HepG2 (cell line): ENCODE measurements around the gene EVA1A. TPM values are rescaled to one million over a fixed set of nuclear protein-coding genes. Genes with fewer than 3 reads are reported as not detected.

Experiments used
- AKNA ChIP-seq: sonication (generic); formaldehyde crosslinking; IDR thresholded peaks from 2 replicates; pipeline ENCODE4 v1.4.0; 2020; ENCODE audit warnings: missing genetic modification reagents, borderline replicate concordance
- BRD4 ChIP-seq: sonication (generic); formaldehyde crosslinking; IDR thresholded peaks from 2 replicates; pipeline ENCODE4 v1.4.0; 2020; ENCODE audit warnings: missing genetic modification reagents
- CEBPZ ChIP-seq: IDR thresholded peaks from 2 replicates; pipeline ENCODE4 v1.6.1; 2012; ENCODE audit warnings: low read length, improper control_type of control experiment
- CHD4 ChIP-seq: fragments of 200-600 bp; sonication (generic); IDR thresholded peaks from 2 replicates; pipeline ENCODE4 v1.7.0; 2017; ENCODE audit warnings: mild to moderate bottlenecking, low read length, borderline replicate concordance
- HNF1A ChIP-seq, 2 experiments: sonication (generic) in 1 of 2; formaldehyde crosslinking in 1 of 2; IDR thresholded peaks; 2 replicates each; pipeline versions ENCODE4 v1.4.0 to v1.6.1; 2016 to 2020; ENCODE audit warnings: borderline replicate concordance in 1 of 2, low read depth in 1 of 2, mild to moderate bottlenecking in 1 of 2, missing genetic modification reagents in 1 of 2
- MED13 ChIP-seq: sonication (generic); formaldehyde crosslinking; IDR thresholded peaks from 2 replicates; pipeline ENCODE4 v1.5.0; 2020; ENCODE audit warnings: missing genetic modification reagents
- RARA ChIP-seq: IDR thresholded peaks from 2 replicates; pipeline ENCODE4 v1.6.1; 2016; ENCODE audit warnings: missing genetic modification reagents, missing compliant biosample characterization
- TRIM22 ChIP-seq: fragments of 450-650 bp; IDR thresholded peaks from 2 replicates; pipeline ENCODE4 v1.6.1; 2017
- ZMYM3 ChIP-seq: sonication (generic); formaldehyde crosslinking; IDR thresholded peaks from 2 replicates; pipeline ENCODE4 v1.5.1; 2020; ENCODE audit warnings: mild to moderate bottlenecking, missing genetic modification reagents
- ZNF672 ChIP-seq: sonication (generic); formaldehyde crosslinking; IDR thresholded peaks from 2 replicates; pipeline ENCODE4 v1.8.1; 2022; ENCODE audit warnings: missing genetic modification reagents
- ZNF768 ChIP-seq: sonication (generic); formaldehyde crosslinking; IDR thresholded peaks from 2 replicates; pipeline ENCODE4 v1.4.0; 2020; ENCODE audit warnings: missing genetic modification reagents
- ZNF772 ChIP-seq: sonication (generic); formaldehyde crosslinking; IDR thresholded peaks from 2 replicates; pipeline ENCODE4 v1.5.0; 2020; ENCODE audit warnings: mild to moderate bottlenecking, missing genetic modification reagents
- ZNF841 ChIP-seq: sonication (generic); formaldehyde crosslinking; IDR thresholded peaks from 2 replicates; pipeline ENCODE4 v1.8.1; 2023; ENCODE audit warnings: missing genetic modification reagents, borderline replicate concordance
- ZNF878 ChIP-seq: sonication (generic); formaldehyde crosslinking; IDR thresholded peaks from 2 replicates; pipeline ENCODE4 v1.8.1; 2023; ENCODE audit warnings: mild to moderate bottlenecking, missing genetic modification reagents, moderate library complexity
- polyA plus RNA-seq, 8 experiments: library from polyadenylated mRNA; depleted of rRNA in 3 of 8; stranded (reverse) in 7 of 8; unstranded in 1 of 8; fragments of >200 nt; fragmentation: Illumina TruSeq in 4 of 8; extraction: Trizol in 4 of 8; gene quantifications; 2 replicates each; pipeline versions ENCODE4 v1.2.1 to v1.2.3, GENCODE V29; 2011 to 2016; ENCODE audit warnings: low read depth in 4 of 8, missing spikeins in 1 of 8, mixed read lengths in 1 of 8; ENCODE audit not compliant: insufficient read depth in 1 of 8
- total RNA-seq, 5 experiments: library from RNA; depleted of rRNA; stranded (reverse); fragments of >200 nt; fragmentation: Illumina TruSeq; extraction: Trizol; gene quantifications; 2 replicates each; pipeline ENCODE4 v1.2.3, GENCODE V29; 2016; ENCODE audit warnings: low read depth in 1 of 5

Gene EVA1A
- total and polyA plus RNA-seq, 2 of the 13 experiments (the other 11 are each of a cell fraction or from before 2014, with no cell fraction given) = 57.5 to 57.8 TPM

- TF ChIP-seq HNF1A (IDR thresholded peaks at IDR 0.05; ENCODE audit: low read depth) = peak; percentile 85
- TF ChIP-seq HNF1A (CRISPR knock-in tag; IDR thresholded peaks at IDR 0.05; ENCODE audit: borderline replicate concordance) = peak; percentile 90; the same call in 1 of the 2 replicates
- TF ChIP-seq TRIM22 = no peak
- TF ChIP-seq ZNF672 (CRISPR knock-in tag) = no peak
- TF ChIP-seq BRD4 (CRISPR knock-in tag) = no peak; the same call in 1 of the 2 replicates
- no peak for TF ChIP-seq CEBPZ
- peak; percentile 90 for TF ChIP-seq CHD4
- TF ChIP-seq ZMYM3 (CRISPR knock-in tag) = peak; percentile 55; the same call in 1 of the 2 replicates
- no peak for TF ChIP-seq AKNA
- TF ChIP-seq ZNF841 (CRISPR knock-in tag) = no peak
- TF ChIP-seq ZNF772 = peak; percentile 79; the same call in 1 of the 2 replicates
- TF ChIP-seq RARA (CRISPR knock-in tag) = peak; percentile 87
- peak; percentile 82 for TF ChIP-seq MED13 (CRISPR knock-in tag)
- TF ChIP-seq ZNF878 (CRISPR knock-in tag) = peak; percentile 82; the same call in 1 of the 2 replicates
- no peak for TF ChIP-seq ZNF768
Observed at GRCh38 chr2:75480971-75481836, 79.5 kb downstream of the EVA1A start (continued).
